Measurements from ENCODE around the gene NPLOC4.

GRCh38 chr17:81656835-81657234, 19.9 kb upstream of the NPLOC4 start:
- TF ChIP-seq POLR2A (IDR thresholded peaks at IDR 0.05) (no peak), CTCF (IDR thresholded peaks at IDR 0.05) (no peak)

All from body of pancreas (tissue), 4 donors.